ENCODE data around the gene FAM241B.

Gene FAM241B

DNA sequence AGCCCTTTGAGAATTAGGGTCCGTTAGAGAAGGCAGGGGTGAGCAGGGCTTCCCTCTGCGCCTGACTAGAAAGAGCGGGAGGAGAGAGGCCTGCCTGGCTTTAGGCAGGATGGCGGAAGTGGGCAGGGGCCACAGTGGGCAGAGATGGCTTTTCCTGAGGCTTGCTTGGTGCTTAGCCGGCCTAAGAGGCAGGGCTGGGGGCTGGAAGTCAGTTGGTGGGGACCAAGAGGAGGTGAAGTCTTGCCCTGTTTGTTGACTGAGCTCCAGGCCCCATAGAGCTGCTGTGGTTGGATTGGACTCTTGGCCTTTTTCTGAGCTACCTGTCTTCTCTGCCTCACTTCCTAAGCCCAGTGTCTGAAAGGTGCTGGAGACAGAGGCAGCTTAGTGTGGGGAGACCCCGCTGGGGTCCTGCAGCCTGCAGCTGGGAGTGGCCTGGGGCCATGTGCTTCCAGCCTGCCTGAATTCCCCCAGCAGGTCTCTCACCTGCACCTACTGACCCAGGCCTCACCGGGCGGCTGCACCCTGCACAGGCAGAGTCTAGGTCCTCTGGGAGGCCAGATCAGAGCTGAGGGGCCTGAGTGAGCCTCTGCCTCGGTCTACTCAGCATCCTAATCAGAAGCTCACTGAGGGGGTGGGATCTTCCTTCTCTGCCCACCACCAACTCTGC, 4.8 kb downstream of the FAM241B start:
- DNase-seq = no peak

DNA sequence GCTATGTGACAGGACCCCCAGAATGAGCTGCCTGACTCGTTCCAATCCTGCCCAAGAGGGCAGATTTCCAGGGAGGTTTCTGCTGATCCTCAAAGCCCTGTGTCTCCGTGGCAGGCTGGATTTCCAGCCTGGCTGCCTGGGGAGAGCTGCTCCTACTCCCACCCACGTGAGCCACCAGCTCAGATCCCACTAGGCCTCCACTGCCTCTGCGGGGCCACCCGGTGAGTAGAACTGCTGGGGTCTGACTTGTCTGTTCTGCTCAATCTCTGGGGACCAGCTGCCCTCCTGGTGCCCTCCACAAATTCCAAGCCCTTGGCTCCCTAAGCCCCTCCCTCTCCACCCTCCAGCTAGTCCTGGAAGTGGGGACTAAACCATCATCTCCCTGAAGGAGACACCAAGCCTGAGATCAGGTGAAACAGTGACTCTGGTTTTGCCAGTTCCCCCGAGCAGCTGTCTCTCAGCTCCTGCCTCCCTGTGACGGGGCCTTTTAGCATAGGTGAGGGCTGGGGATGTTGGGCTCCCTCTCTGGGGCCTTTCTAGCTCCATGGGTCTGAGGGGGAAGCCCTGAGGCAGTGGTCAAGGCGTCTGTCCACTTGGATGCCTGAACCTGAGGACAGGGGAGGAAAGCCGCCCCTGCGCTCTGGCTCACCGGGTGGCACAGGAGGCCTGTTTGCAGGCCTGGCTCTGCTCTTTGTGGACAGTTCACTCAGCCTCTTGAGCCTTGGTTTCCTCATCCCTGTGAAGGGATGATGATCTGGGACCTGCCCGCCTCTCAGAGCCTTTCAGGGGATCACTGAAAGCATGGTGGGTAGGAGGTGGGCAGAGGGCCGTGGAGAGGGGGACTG, 5.6 kb downstream of the FAM241B start:
- no peak for DNase-seq

DNA sequence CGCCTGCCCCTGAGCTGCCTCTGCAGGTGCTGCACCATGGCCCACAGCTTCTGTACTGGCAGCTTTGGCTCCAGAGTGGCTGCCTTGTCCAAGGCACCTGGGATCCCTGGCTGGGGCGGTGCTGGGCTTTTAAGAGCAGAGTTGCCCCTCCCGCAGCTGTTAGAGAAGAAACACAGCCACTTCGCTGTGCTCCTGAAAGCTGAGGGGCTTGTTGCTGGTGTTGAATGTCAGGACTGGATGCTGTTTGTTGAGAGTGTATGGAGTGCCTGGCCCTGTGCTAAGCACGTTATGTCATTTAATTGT, 6.2 kb downstream of the FAM241B start:
- DNase-seq = no peak

DNA sequence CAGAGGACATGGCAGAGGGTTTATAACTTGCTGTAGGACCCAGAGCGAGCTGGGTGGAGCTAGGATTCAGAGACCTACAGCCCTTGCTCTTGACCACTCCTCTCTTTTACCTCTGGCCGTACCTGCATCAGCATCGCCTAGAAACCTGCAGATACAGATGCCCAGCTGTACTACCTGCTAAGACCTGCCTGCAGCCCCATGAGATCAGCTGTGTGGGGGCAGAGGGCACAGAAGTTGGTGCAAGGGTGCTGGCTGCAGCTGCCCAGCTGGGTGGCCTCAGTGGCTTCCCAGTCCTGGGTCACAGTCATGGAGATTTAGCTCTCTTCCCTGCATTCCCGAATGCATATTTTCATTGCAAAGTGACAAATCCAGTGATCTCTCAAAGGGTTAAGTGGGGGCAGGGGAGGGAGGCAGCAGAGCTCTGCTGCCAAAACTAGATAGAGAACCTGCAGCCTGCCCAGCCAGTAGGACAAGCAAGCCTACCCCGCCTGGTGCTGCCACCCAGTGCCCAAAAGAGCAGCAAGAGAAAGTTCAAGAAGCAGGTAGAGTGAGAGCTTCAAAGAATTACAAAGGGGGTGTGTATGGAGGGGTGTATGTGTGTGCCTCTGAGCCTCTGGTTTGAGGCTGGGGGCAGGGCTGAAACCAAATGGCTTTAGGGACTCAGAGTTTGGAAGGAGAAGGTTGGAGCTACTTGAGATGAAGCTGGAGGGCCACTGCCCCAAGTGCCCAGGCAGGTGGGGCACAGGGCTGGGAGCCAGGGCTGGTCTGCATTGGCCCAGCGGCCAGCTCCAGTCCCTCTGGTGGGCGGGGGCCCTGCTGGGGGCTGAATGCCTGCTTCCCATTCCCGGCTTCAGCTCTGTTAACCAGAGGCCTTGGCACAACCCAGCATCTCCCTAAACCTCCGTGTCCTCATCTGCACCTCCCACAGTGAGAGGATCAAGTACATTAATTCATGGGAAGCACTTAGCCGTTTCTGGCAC, 6.9 kb downstream of the FAM241B start:
- peak; percentile 22 for DNase-seq

DNA sequence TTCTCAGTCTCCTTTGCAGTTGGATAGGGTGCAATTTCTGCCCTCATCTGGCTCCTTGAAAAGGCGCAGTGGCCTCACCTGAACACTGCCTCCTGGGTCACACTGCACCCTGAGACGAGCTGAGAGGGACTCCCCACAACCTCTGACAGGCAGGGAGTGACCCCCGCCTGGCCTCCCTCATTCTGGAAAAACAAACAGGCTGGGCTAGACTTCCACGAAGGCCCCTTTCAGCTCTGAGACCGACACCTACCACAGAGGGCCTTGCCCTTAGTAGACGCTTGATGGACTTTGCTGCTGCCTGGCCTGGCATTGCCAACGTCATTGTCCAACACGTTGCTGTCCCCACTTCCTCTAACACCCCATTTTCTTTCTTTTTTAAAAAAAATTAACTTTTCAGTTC, 8.6 kb downstream of the FAM241B start:
- no peak for DNase-seq

DNA sequence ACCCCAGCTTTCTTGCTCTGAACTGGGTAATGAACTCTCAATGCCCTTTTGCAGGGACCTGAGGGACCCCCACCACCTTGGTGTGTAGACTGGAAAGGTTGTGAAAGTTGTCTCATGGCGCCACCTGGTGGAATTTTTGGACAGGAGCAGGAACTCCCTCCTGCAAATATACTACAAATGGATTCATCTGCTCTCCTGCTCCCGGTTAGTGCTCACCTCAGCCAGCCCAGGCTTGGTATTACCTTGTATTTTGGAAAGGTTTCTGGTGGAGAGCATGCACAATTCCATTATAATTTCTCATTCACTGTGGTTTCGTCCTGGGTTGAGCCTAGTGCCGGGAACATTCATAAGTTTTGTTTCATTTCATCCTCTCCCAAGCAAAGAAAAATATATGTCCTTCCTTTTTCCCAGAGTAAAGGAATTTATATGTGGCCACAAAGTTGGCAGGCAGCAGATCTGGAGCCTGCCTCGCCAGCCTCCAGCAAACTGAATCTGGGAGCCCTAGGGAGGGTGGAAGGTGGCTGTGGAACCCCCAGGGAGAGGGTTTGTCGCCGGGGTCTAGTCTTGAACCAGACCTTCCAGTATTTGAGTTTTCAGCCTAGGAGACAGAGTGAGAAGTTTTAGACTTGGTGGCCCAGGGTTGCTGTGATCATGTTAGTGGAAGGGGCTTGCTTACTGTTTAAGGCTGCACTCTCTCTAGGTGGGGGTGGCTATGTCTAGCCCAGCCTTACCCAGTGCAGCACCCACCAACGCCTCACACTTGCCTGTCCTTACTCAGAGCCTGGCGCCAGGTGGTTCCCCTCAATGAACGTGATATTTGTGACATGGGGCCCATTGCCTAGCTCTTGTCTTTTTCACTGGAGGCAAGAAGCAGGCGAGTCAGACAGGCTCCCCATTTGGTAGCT, 9.5 kb downstream of the FAM241B start:
- DNase-seq = peak; percentile 67

DNA sequence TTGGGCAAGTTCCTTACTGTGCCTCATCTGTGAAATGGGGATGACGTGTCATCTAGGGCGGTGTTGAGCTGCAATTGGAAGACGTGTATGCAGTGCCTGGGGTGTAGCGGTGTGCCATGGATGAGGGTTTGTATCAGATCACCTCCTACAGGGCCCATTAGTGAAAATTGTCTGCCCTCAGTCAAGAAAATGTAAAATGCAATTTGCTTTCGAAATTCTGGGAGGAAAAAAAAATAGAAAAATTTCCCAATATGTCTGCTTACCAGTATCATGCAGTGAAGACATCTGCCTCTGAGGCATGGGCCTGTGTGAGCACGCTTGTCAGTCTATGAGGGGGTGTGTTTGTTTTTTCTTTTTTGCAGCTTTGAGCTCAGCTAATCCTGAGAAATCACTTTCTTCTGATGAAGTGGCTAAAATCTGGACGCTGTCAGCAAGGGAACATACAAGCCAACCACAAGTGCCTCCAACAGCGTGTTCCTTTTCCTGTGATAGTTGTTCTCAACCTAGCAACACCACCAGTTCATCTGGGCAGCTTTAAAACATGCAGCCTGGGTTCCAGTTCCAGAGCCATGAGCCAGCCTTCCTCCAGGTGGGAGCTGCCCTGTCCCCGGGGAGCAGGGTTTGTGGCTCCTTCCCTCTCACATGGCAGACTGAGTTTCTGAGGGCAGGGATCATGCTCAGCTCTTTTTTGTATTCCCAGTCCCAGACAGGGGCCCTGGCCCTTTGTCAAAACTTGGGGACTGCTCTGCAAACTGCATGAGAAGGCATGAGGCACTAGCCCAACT, 10.3 kb downstream of the FAM241B start:
- no peak for DNase-seq

DNA sequence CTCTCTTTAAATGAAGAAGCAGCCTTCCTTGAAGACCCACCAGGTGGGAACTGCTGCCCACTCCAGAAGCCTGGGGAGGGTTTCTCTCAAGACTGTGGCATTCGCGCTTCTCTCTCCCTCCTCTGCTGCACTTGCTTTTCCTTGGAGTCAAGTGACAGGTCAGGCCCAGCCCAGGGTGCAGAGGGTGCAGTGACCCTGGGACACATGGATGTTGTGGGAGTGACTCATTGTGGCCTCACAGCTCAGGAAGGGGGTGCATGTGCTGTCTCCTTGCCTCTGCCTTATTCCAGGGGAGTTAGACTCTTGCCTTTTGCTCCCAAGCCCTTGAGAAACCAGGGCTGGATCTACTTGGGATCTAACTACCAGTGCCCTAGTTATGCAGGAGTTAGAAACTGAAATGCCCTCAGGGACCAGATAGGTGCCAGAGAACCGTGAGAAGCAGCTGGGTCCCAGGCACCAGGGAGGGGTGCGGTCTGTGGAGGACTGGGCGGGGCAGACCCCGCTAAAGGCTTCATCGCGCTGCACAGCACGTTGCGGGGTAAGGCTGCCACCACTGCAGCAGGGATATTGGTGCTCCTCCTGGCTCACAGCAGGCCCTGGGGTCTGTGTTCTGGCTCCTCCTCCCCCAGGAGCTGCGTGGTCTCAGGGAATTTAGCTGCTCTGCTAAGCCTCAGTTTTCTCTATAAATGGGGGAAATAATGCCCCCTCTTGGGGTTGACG, 11.4 kb downstream of the FAM241B start:
- DNase-seq = no peak

DNA sequence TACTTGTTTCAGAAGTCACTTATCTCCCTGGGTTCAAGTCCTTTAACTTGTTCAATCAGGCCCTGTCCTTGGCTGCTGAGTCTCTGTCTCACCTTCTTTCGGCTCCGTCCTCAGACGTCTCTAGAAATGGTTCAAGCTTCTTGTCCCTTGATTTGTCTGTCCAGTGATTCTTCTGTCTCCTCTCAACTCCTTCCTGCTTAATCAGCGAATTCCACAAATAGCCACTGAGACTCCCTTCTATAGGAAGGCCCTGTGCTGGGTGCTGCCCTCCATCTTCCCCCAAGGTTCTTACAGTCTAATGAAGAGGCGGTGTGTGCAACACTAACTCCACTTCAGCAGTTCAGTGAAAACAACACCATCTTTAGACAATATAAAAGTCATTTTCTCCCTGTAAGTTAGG, 12.7 kb downstream of the FAM241B start:
- no peak for DNase-seq

DNA sequence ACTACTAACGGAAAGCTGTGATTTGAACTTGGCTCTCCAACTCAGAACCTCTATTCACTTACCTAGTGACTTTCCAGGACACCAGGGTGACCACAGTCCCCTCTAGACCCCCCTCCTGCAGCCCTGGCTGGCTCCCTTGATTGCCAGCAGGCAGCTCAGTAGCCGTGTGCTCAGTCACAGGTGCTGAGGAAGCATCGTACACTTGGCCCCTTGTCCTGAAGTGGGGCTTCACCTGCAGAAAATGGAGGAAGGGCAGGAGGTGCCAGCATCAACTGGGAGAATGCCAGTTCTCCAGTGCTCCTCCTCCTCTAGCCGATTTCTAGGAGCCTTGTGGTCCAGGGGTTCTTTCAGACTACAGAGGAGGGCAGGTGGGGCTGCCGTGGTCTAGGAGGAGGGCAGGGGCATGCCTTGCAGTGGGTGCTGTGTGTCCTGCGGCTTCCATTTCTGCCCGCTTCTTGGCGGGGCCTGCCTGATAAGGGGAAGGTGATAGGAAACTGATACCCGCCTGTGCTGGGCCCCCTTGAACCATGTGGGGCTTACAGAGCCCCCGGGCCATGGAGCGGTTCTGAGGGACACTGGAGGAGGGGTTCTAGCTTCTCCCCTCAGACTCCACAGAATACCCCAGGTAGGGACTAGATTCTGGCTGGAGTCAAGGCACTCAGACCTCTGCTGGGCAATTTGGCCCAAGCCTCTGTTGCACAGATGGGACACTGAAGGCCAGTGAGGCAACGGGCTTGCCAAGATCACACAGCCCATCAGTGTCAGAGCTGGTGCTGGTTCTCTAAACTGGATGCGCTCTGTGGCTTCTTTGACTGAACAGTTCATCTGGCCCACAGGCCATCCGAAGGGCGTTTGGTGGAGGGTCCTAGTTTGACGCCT, 14.0 kb downstream of the FAM241B start:
- no peak for DNase-seq

DNA sequence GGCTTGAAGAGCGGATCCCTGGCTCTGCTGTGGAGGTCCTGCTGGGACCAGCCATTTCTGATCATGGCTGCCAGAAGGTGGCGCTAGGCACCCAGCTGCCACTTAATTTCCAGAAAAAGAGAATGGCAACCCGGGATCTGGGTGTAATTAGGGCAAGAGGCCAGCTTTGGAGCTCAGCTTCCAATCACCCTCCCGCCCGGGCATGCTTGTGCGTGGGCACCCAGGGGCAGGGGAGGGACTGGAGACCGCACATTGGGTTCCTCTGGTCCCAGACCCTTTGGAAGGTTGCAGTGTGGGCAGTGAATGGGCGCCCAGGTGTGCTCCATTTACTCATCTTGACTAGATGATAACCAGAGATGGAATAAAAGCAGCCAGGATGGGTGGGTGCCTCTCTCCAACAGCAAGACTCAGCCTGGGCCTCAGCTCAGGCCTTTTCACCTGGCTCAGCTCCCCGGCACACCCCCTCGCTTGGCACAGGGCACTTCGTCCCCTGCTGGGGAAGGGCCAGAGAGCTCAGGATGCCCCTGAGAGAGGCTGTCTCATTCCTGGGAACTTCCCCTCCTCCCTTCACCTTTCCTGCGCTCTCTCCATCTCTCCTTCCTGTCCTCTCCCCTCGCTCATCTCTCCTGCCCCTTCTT, 14.7 kb downstream of the FAM241B start:
- DNase-seq = peak; percentile 63

DNA sequence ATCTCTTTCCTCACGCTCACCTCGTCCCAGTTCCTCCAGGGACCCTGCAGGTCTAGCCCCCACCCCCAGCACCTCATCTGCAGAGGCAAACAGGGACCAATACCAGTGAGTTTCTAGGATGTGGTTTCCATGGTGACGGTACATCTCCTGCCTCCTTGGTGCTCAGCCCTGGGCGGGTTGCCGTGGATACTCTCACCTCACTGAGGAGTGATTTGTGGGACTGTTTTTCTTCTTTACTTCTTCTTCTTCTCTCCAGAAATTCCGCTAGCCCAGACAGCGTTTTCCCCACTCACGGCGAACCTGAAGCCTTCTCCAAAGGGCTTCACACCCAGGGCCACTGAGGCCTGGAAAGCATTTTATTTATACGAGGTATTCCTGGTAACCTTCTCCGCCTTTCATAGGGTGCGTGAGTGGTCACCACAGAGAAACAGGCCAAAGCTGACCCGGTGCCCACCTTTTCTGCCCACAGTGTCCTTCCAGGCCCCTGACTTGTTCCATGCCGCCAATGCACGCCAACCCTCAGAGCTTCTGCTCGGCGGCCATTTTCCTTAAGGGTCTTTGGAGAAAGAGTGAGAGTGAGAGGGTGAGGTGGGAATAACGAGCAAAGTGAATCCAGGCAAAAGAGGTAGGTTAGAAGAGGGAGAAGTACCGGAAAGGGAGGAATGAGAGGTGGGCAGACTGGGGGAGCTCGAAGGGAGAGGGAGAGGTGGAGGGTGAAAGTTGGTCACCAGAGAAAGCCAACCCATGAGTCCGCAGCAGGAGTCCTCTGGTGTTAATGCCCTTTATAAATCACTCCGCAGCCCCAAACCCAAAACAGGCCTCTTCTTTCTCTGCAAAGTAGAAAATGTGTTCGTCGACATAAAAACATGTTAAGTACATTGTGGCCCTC, 15.5 kb downstream of the FAM241B start:
- no peak for DNase-seq

DNA sequence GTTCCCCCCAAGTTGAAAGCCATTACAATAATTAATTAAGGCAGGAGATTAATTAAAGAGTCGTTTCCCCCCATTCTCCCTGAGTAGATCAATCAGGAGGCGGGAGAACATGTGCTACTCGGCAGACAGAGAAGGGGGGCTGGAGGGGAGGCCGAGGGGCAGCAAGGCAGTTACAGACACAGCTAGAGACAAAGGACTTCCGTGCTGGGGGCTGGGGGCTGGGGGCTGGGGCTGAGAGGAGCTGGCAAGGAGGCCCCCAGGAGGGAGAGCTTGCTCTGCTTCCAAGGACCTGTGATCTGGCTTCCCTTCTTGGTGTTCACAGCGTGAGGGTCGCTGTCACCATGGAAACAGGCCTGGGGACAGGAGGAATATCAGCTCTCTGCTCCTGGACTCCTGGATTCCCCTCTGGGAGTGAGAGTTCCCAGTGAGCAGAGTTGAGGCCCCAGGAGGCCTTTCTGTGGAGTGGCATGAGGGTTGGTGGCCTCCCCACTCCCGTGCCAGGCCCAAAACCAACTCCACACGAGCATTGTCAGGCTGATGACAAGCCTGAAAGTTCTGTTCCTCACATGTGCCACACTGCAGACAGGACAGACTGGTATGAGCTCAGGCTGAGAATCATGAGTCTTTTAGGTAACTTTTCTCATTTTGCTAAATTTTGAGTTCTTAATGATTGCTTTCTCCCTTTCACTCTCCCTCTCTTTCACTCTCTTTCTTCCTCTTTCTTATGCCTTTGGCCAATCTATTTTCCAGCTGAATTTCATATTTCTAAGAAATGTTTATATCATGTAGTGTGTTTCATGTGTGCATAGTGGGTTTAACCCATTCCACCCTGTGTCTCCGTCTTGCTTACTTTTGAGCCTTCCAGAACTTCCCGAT, 16.4 kb downstream of the FAM241B start:
- no peak for DNase-seq

DNA sequence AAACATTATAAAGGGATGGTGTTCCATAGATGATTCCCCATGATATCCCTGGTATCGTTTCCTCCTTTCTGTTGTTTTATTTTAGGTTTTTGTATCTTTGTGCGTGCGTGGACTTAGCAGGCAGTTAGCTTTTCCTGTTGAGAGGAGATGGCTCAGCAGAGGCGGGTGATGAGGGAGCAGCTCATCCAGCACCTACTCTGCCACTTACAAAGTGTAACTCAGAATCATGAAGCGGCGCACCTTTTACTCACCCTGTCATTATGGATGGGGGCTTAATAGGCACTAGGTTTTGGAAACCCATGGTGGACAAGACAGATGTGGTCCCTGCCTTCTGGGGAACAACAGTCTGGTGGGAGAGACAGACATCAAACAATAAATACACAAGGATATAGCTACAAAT, 17.1 kb downstream of the FAM241B start:
- no peak for DNase-seq

DNA sequence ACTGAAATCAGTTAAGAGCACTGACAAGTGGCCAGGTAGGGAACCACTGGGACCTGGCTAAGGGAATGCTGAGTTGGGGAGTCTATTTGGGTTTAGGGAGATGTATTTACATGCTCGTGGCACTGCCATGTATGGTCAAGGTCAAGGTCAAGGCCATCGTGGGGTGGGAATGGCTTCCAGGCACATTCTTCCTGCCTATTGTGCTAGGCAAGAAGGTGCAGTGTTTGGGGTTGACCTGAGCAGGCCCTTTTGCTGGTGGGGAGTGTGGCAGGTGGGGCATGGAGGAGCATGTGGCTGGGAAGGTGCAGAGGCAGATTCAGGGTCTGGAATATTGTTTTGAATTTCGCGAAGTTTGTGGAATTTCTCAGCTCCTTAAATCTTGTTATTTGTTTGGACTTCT, 17.8 kb downstream of the FAM241B start:
- no peak for DNase-seq

DNA sequence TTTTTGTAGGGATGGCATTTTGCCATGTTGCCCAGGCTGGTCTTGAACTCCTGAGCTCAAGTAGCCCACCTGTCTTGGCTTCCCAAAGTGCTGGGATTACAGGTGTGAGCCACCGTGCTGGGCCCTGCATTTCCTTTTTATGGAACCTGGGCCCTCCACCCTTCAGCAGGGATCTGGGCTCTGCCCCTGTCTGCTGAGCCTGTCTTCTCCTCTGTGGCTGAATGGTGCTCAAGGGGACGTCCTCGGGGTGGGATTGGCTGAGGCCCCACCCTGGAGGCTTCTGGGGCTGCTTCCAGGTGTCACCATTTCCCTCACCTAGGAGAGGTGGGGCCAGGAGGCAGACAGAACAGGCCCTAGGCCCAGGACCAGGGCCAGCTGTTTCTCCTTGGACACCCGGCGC, 18.4 kb downstream of the FAM241B start:
- no peak for DNase-seq
